ENCODE measurements around the gene PRAMEF1.
"Not testable (repeated sequence)": the region's sequence is repeated elsewhere in the genome, so short reads cannot be mapped to it uniquely, and the experiment has no call there.

The PRAMEF1 gene, protein sequence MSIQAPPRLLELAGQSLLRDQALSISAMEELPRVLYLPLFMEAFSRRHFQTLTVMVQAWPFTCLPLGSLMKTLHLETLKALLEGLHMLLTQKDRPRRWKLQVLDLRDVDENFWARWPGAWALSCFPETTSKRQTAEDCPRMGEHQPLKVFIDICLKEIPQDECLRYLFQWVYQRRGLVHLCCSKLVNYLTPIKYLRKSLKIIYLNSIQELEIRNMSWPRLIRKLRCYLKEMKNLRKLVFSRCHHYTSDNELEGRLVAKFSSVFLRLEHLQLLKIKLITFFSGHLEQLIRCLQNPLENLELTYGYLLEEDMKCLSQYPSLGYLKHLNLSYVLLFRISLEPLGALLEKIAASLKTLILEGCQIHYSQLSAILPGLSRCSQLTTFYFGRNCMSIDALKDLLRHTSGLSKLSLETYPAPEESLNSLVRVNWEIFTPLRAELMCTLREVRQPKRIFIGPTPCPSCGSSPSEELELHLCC

GRCh38 chr1:12791097-12791496, at the start of gene PRAMEF1:
Gene PRAMEF1, plus strand, starts transcription at chr1:12791397. Its CDS starts 1,831 bp downstream, at chr1:12793228.
- DNase-seq, result not testable (repeated sequence)

DNA sequence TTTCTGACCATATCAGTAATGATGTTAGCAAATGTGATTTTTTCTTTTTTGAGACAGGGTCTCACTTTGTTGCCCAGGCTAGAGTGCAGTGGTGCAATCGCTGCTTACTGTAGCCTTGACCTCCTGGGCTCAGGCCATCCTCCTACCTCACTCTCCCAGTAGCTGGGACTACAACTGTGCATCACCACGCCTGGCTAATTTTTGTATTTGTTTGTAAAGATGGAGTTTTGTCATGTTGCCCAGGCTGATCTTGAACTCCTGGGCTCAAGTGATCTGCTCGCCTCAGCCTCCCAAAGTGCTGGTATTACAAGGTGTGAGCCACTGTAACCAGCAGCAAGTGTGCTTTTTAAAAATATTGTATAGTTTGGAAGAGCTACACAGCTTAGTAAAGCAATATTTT, 49.3 kb upstream of the PRAMEF1 start:
- DNase-seq, result no peak

DNA sequence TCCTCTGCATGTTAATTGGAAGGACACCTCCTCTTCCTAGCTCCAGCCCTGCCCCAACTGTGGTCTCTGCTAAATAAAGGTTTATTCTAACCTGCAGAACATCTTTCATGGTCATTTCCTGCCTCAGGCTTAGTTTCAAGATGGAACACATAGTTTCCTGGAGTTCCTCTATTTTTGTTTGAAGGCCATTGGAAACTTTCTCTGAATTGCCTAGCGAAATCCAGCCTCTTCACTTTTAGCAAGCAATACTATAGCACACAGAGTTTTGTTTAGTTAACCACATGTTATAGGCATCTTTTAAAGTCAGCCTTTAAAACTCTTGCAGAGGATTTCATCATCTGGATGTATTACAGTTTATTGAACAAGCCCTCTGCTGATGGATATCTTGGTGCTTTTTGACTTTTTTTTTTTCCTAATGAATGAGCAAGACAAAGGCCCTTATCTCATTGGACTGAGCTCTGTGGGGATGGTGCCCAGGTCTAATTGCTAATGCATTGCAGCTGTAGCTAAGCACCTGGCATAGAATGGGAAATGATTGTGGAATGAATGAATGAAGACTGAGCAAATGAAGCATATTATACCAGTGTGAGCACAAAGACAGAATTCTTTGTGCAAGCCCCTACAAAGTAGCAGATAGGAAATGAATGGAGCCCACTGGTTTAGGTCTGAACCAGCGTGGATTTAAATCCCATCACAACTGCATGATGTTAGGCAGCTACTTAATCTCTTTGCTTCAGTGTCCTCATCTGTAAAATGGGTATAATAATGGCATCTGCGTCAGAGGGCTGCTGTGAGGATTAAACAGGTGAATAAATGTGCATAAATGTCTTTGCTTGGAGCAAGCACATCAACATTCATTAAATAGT, 45.8 kb upstream of the PRAMEF1 start:
- DNase-seq, result no peak

GRCh38 chr1:12745992-12746323, 45.2 kb upstream of the PRAMEF1 start, which contains the start of gene CFAP107:
Gene CFAP107, plus strand, starts transcription at chr1:12746200. Its CDS starts 231 bp downstream, at chr1:12746431.
- no peak for DNase-seq

GRCh38 chr1:12748778-12749355, 42.3 kb upstream of the PRAMEF1 start:
- DNase-seq, result no peak

DNA sequence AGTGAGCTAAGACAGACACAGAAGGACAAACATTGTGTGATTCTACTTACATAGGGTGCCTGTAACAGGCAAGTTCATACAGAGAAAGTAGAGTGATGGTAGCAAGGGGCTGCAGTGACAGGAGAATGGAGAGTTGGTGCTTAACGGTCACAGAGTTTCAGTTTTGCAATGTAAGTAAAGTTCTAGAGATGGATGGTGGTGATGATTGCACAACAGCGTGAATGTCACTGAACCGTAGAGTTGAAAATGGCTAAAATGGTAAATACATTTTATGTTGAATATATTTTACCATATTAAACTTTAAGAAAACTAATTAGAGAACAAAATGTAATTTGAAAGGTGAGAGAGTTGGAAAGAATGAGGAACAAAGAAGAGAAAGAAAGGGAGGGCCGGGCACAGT, 36.5 kb upstream of the PRAMEF1 start:
- DNase-seq, result no peak

GRCh38 chr1:12756273-12756672, 34.9 kb upstream of the PRAMEF1 start:
- DNase-seq, result no peak

DNA sequence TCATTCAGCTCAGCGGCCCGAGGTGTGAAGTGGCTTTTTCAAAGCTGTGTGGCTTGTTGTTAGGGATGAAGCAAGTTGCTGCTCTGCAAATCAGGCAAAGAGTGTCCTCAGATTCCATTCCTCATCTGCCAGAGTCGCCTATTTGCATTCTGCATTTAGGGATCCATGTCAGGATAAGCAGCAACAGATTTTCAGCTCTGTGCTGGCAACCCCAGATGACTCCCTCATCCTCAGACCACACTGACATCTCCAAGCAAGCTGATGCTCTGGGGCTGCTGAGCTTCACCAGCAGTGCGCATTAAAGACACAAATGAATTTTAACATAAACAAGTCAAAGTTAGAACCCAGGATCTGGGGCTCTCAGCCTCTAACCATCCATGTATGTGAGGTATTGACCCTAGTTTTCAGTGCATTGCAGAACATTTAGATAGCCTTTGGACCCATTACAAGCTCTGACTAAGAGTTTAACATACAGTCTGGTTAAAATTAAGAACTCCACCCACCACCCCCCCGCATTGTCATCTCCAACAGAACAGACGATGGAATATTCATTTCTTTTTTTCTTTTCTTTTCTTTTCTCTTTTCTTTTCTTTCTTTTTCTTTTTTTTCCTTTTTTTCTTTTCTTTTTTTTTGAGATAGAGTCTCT, 34.3 kb upstream of the PRAMEF1 start:
- no peak for DNase-seq

DNA sequence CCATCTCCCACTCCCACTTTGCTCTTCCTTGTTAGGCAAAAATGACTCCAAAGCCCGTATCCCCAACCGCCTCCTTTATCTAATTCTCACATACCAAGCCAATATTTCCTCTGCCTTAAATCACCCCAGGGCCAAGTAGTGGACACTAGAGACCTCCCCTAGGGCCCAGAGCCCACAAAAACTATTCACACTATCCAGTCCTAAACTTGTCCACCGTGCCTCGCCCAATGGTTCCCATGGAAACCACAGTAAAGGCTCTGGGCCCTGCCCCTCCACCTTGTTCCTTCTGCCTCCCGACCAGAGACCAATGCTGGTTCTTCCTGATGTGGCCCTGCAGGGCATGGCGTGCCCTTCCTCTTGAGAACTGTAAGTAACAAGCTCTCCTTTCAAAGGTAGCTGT, 33.4 kb upstream of the PRAMEF1 start:
- no peak for DNase-seq

DNA sequence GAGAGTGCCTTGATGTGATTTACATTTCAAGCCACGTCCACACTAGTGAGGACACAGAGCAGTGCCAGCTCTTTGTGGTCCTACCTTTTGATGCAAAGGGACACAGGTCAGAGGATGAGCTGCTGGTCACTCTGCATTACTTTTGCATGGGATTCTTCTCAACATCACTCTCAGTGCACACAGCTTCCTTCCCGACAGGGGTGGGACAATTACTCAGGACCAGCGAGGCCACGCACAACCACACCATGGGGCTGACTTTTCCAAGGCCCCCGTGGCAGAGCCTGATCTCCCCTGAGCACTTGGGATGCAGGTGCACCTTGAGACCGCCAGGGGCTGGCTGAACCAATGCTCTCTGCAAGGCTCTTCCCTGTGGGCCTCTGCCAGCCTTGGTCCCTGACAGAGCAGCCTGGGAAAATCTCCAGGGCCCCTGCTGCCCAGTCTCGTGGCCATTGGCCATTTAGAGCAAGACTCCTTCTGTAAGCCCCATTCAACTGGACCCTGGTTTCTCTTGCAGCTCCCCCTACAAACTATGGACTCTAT, 30.9 kb upstream of the PRAMEF1 start:
- DNase-seq, result no peak

DNA sequence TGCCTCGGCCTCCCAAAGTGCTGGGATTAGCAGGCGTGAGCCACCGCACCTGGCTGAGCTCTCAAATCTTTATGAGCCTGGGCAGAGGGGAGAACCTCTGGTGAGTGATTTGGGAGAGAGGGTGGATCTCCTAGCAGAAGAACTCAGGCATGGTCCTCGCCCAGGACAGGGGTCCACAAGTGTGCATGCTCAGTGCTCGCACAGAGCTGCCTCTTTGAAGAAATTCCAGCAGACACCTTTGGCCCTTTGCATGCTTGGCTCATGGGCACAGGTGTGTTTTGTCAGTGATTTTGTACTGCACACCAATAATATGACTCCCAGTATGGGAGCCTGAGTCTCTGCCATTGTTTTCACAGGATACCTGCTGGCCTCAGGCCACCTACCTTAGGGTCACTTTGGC, 29.4 kb upstream of the PRAMEF1 start:
- DNase-seq, result no peak

GRCh38 chr1:12762766-12763165, 28.4 kb upstream of the PRAMEF1 start:
- DNase-seq, result no peak

DNA sequence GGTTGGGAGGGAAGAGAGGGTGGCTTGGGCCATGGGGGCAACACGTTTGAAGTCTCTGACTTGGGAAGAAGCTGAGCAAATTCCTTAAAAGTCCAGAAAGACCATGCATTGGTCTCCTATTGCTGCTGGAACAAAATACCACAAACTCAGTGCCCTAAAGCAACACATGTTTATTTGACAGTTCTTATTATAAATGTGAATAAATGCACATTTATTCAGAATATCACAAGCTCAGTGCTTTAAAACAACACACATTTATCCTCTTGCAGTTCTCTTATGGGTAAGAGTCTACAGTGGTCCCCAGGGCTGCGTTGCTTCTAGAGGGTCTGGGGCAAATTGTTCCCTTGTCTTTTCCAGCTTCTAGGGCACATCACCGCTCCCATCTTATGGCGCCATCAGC, 27.7 kb upstream of the PRAMEF1 start:
- no peak for DNase-seq

GRCh38 chr1:12764016-12764415, 27.2 kb upstream of the PRAMEF1 start:
- DNase-seq, result no peak

GRCh38 chr1:12769031-12769430, 22.2 kb upstream of the PRAMEF1 start:
- no peak for DNase-seq

- no peak for DNase-seq
Measured at GRCh38 chr1:12769976-12770505, 21.2 kb upstream of the PRAMEF1 start.

- DNase-seq, result no peak
Measured at GRCh38 chr1:12770620-12771019, 20.6 kb upstream of the PRAMEF1 start.

GRCh38 chr1:12771186-12771585, 20.0 kb upstream of the PRAMEF1 start:
- no peak for DNase-seq

DNA sequence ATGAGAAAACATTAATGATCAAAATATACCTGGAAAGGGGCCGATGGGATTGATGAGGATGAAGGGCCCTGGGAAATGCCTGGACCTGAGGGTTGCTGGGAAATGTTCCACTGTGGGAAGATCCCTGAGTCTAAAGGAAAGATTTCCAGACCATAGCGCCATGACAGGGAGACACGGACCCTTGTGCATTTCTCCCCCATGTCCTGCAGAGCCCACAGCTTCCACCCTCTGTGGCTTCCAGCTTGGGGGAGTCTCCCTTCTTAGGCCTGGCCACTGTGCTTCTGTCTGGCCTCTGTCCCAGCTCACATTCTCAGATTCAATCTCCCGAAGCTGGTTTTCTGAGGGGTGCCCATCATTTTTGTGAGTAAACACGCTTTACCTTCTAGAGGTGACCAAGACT, 18.7 kb upstream of the PRAMEF1 start:
- no peak for DNase-seq

- DNase-seq, result no peak
Measured at GRCh38 chr1:12773438-12773837, 17.8 kb upstream of the PRAMEF1 start, which contains the start of gene PRAMEF12. Gene PRAMEF12, plus strand, starts transcription at chr1:12773738. Its CDS starts 1,130 bp downstream, at chr1:12774868.

- DNase-seq, result no peak
Measured at GRCh38 chr1:12774801-12775345, 16.3 kb upstream of the PRAMEF1 start.

DNA sequence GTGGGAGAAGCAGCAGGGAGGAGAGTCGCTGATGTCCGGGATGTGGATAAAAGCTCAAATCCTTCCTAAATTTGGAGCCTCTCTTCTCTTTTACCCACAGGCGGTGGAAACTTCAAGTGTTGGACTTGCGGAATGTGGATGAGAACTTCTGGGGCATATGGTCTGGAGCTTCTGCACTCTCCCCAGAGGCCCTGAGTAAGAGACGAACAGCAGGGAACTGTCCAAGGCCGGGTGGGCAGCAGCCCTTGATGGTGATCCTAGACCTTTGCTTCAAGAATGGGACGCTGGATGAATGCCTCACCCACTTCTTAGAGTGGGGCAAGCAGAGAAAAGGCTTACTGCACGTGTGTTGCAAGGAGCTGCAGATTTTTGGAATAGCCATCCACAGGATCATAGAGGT, 15.8 kb upstream of the PRAMEF1 start:
- DNase-seq, result no peak

Measured in NCI-H1436 (cell line).